Nephron progenitor cell (in vitro differentiated cells): ENCODE results near the gene MTG2.
A peak's percentile ranks its signal among the peaks of the same experiment; 100 is the strongest.

ENCODE experiments used
- DNase-seq: peaks from one replicate; pipeline ENCODE4 v3.0.0; 2021
- H3K27ac Mint-ChIP-seq: 2 replicates; pipeline ENCODE4 v1.8.0; 2021; ENCODE audit warnings: mild to moderate bottlenecking, moderate library complexity, mixed read lengths
- H3K27me3 Mint-ChIP-seq: 2 replicates; pipeline ENCODE4 v1.8.0; 2021; ENCODE audit warnings: mild to moderate bottlenecking, low read depth, mixed read lengths; ENCODE audit not compliant: poor library complexity
- H3K36me3 Mint-ChIP-seq: 2 replicates; pipeline ENCODE4 v1.8.0; 2021; ENCODE audit warnings: low read depth, mixed read lengths
- H3K4me1 Mint-ChIP-seq: 2 replicates; pipeline ENCODE4 v1.8.0; 2021; ENCODE audit warnings: mixed read lengths
- H3K4me3 Mint-ChIP-seq: 2 replicates; pipeline ENCODE4 v1.8.0; 2021; ENCODE audit warnings: mild to moderate bottlenecking, moderate library complexity, mixed read lengths
- H3K9me3 Mint-ChIP-seq: 2 replicates; pipeline ENCODE4 v1.8.0; 2021; ENCODE audit warnings: mild to moderate bottlenecking, moderate library complexity, mixed read lengths
- CTCF ChIP-seq: fragments of 200-600 bp; sonication (generic); IDR thresholded peaks from 2 replicates; pipeline ENCODE4 v1.5.0; 2021; ENCODE audit warnings: antibody characterized with exemption

Gene MTG2

GRCh38 chr20:62182469-62183425, at the start of gene MTG2:
Gene MTG2 (plus strand): TSS chr20:62183028. CDS start chr20:62193421, 10,393 bp downstream.
- peak within 1 kb of the TSS; percentile 93 for H3K4me3 Mint-ChIP-seq
- no peaks in the 10 kb centered on the region for H3K36me3 Mint-ChIP-seq
- peak within 1 kb of the TSS; percentile 80 for H3K27ac Mint-ChIP-seq
- no peaks in the 10 kb centered on the region for H3K9me3 Mint-ChIP-seq
- no peak for TF ChIP-seq CTCF
- peak; percentile 95 for DNase-seq
- H3K4me1 Mint-ChIP-seq, result peaks cover 26% of the 10 kb centered on the region
- H3K27me3 Mint-ChIP-seq, result peaks cover 2% of the 10 kb centered on the region

- Mint-ChIP-seq H3K9me3 (no peaks in the 10 kb centered on the region), H3K4me1 (no peaks in the 10 kb centered on the region), H3K27me3 (peaks cover under 1% of the 10 kb centered on the region), H3K4me3 (no peak overlapping the region), H3K27ac (peak overlapping the region; percentile 29), H3K36me3 (peaks cover 59% of the 10 kb centered on the region)
- no peak for DNase-seq
- no peak for TF ChIP-seq CTCF
These were observed 49.6 kb upstream of the MTG2 start for GRCh38 chr20:62133051-62133845.

GRCh38 chr20:62133864-62134263, 49.0 kb upstream of the MTG2 start:
- H3K9me3 Mint-ChIP-seq, result no peaks in the 10 kb centered on the region
- no peak for DNase-seq
- no peak overlapping the region for H3K27ac Mint-ChIP-seq
- no peak for TF ChIP-seq CTCF
- no peaks in the 10 kb centered on the region for H3K4me1 Mint-ChIP-seq
- no peak overlapping the region for H3K4me3 Mint-ChIP-seq
- H3K27me3 Mint-ChIP-seq, result peaks cover 3% of the 10 kb centered on the region
- peaks cover 58% of the 10 kb centered on the region for H3K36me3 Mint-ChIP-seq

GRCh38 chr20:62134735-62135231, 48.0 kb upstream of the MTG2 start:
- Mint-ChIP-seq H3K36me3 (peaks cover 63% of the 10 kb centered on the region), H3K27ac (no peak overlapping the region), H3K4me1 (no peaks in the 10 kb centered on the region), H3K9me3 (no peaks in the 10 kb centered on the region), H3K4me3 (no peak overlapping the region), H3K27me3 (peaks cover 3% of the 10 kb centered on the region)
- TF ChIP-seq CTCF, result no peak
- no peak for DNase-seq

- no peak for DNase-seq
- Mint-ChIP-seq H3K9me3 (no peaks in the 10 kb centered on the region), H3K27ac (peak overlapping the region; percentile 92), H3K27me3 (peaks cover 3% of the 10 kb centered on the region), H3K4me3 (no peak overlapping the region), H3K4me1 (peaks cover 6% of the 10 kb centered on the region), H3K36me3 (peaks cover 64% of the 10 kb centered on the region)
- no peak for TF ChIP-seq CTCF
These were observed 47.1 kb upstream of the MTG2 start for GRCh38 chr20:62135573-62136266.
